Measurements from ENCODE around the gene IL1RAP.

Gene IL1RAP

GRCh38 chr3:190562866-190563510 lies 49.1 kb downstream of the IL1RAP start:
- Histone ChIP-seq H3K4me1 (ENCODE audit: control insufficient read depth, insufficient read depth, low read length) (peaks cover 13% of the 10 kb centered on the region), H3K36me3 (ENCODE audit: insufficient read depth, low read length) (no peaks in the 10 kb centered on the region), H3K27me3 (ENCODE audit: control insufficient read depth, insufficient read depth, low read length) (no peaks in the 10 kb centered on the region), H3K4me3 (ENCODE audit: low read length) (no peak overlapping the region), H3K4me2 (ENCODE audit: low read length) (no peak overlapping the region), H3K9me3 (replicated peaks; ENCODE audit: low read length) (no peaks in the 10 kb centered on the region), H3K9ac (ENCODE audit: low read depth, low read length) (no peak overlapping the region)

- Histone ChIP-seq H3K4me3 (ENCODE audit: low read length) (no peak overlapping the region), H3K4me1 (ENCODE audit: control insufficient read depth, insufficient read depth, low read length) (peaks cover 13% of the 10 kb centered on the region), H3K9ac (ENCODE audit: low read depth, low read length) (no peak overlapping the region), H3K27me3 (ENCODE audit: control insufficient read depth, insufficient read depth, low read length) (no peaks in the 10 kb centered on the region), H3K4me2 (ENCODE audit: low read length) (no peak overlapping the region), H3K9me3 (replicated peaks; ENCODE audit: low read length) (no peaks in the 10 kb centered on the region), H3K36me3 (ENCODE audit: insufficient read depth, low read length) (no peaks in the 10 kb centered on the region)
These were observed 50.3 kb downstream of the IL1RAP start for GRCh38 chr3:190564175-190564574.

GRCh38 chr3:190566043-190566933 lies 52.4 kb downstream of the IL1RAP start:
- Histone ChIP-seq H3K36me3 (ENCODE audit: insufficient read depth, low read length) (no peaks in the 10 kb centered on the region), H3K9ac (ENCODE audit: low read depth, low read length) (peak overlapping the region; percentile 22), H3K27me3 (ENCODE audit: control insufficient read depth, insufficient read depth, low read length) (no peaks in the 10 kb centered on the region), H3K9me3 (replicated peaks; ENCODE audit: low read length) (no peaks in the 10 kb centered on the region), H3K4me2 (ENCODE audit: low read length) (peak overlapping the region; percentile 46), H3K4me1 (ENCODE audit: control insufficient read depth, insufficient read depth, low read length) (peaks cover 13% of the 10 kb centered on the region), H3K4me3 (ENCODE audit: low read length) (no peak overlapping the region)

GRCh38 chr3:190568036-190568435 lies 54.2 kb downstream of the IL1RAP start:
- no peaks in the 10 kb centered on the region for H3K36me3 ChIP-seq (ENCODE audit: insufficient read depth, low read length)
- no peaks in the 10 kb centered on the region for H3K9me3 ChIP-seq (replicated peaks; ENCODE audit: low read length)
- H3K27me3 ChIP-seq (ENCODE audit: control insufficient read depth, insufficient read depth, low read length), result no peaks in the 10 kb centered on the region
- no peak overlapping the region for H3K4me3 ChIP-seq (ENCODE audit: low read length)
- H3K9ac ChIP-seq (ENCODE audit: low read depth, low read length), result no peak overlapping the region
- no peak overlapping the region for H3K4me2 ChIP-seq (ENCODE audit: low read length)
- H3K4me1 ChIP-seq (ENCODE audit: control insufficient read depth, insufficient read depth, low read length), result peaks cover 13% of the 10 kb centered on the region

- no peak overlapping the region for H3K9ac ChIP-seq (ENCODE audit: low read depth, low read length)
- no peak overlapping the region for H3K4me2 ChIP-seq (ENCODE audit: low read length)
- H3K9me3 ChIP-seq (replicated peaks; ENCODE audit: low read length), result no peaks in the 10 kb centered on the region
- H3K4me3 ChIP-seq (ENCODE audit: low read length), result no peak overlapping the region
- no peaks in the 10 kb centered on the region for H3K4me1 ChIP-seq (ENCODE audit: control insufficient read depth, insufficient read depth, low read length)
- no peaks in the 10 kb centered on the region for H3K27me3 ChIP-seq (ENCODE audit: control insufficient read depth, insufficient read depth, low read length)
- no peaks in the 10 kb centered on the region for H3K36me3 ChIP-seq (ENCODE audit: insufficient read depth, low read length)
These were observed 60.6 kb downstream of the IL1RAP start for GRCh38 chr3:190574473-190574872.

GRCh38 chr3:190575437-190576185 lies 61.7 kb downstream of the IL1RAP start:
- peaks cover 5% of the 10 kb centered on the region for H3K4me1 ChIP-seq (ENCODE audit: control insufficient read depth, insufficient read depth, low read length)
- H3K36me3 ChIP-seq (ENCODE audit: insufficient read depth, low read length), result no peaks in the 10 kb centered on the region

GRCh38 chr3:190577225-190577624 lies 63.3 kb downstream of the IL1RAP start:
- no peaks in the 10 kb centered on the region for H3K27me3 ChIP-seq (ENCODE audit: control insufficient read depth, insufficient read depth, low read length)
- H3K9ac ChIP-seq (ENCODE audit: low read depth, low read length), result no peak overlapping the region
- no peak overlapping the region for H3K4me2 ChIP-seq (ENCODE audit: low read length)
- H3K4me3 ChIP-seq (ENCODE audit: low read length), result no peak overlapping the region
- H3K4me1 ChIP-seq (ENCODE audit: control insufficient read depth, insufficient read depth, low read length), result peaks cover 20% of the 10 kb centered on the region
- no peaks in the 10 kb centered on the region for H3K36me3 ChIP-seq (ENCODE audit: insufficient read depth, low read length)
- no peaks in the 10 kb centered on the region for H3K9me3 ChIP-seq (replicated peaks; ENCODE audit: low read length)

More at GRCh38 chr3:190575437-190576185, 61.7 kb downstream of the IL1RAP start:
- Histone ChIP-seq H3K9ac (ENCODE audit: low read depth, low read length) (no peak overlapping the region), H3K9me3 (replicated peaks; ENCODE audit: low read length) (no peaks in the 10 kb centered on the region), H3K4me2 (ENCODE audit: low read length) (no peak overlapping the region), H3K27me3 (ENCODE audit: control insufficient read depth, insufficient read depth, low read length) (no peaks in the 10 kb centered on the region), H3K4me3 (ENCODE audit: low read length) (no peak overlapping the region)

- H3K4me1 ChIP-seq (ENCODE audit: control insufficient read depth, insufficient read depth, low read length), result peaks cover 20% of the 10 kb centered on the region
- no peak overlapping the region for H3K9ac ChIP-seq (ENCODE audit: low read depth, low read length)
- no peak overlapping the region for H3K4me3 ChIP-seq (ENCODE audit: low read length)
- H3K9me3 ChIP-seq (replicated peaks; ENCODE audit: low read length), result no peaks in the 10 kb centered on the region
- no peak overlapping the region for H3K4me2 ChIP-seq (ENCODE audit: low read length)
- no peaks in the 10 kb centered on the region for H3K36me3 ChIP-seq (ENCODE audit: insufficient read depth, low read length)
- no peaks in the 10 kb centered on the region for H3K27me3 ChIP-seq (ENCODE audit: control insufficient read depth, insufficient read depth, low read length)
These were observed 65.7 kb downstream of the IL1RAP start for GRCh38 chr3:190579514-190580137.

- Histone ChIP-seq H3K9ac (ENCODE audit: low read depth, low read length) (no peak overlapping the region), H3K4me3 (ENCODE audit: low read length) (no peak overlapping the region), H3K4me1 (ENCODE audit: control insufficient read depth, insufficient read depth, low read length) (peaks cover 26% of the 10 kb centered on the region), H3K9me3 (replicated peaks; ENCODE audit: low read length) (no peaks in the 10 kb centered on the region), H3K4me2 (ENCODE audit: low read length) (peak overlapping the region; percentile 71), H3K27me3 (ENCODE audit: control insufficient read depth, insufficient read depth, low read length) (no peaks in the 10 kb centered on the region), H3K36me3 (ENCODE audit: insufficient read depth, low read length) (no peaks in the 10 kb centered on the region)
These were observed 66.5 kb downstream of the IL1RAP start for GRCh38 chr3:190580417-190580816.

- no peaks in the 10 kb centered on the region for H3K36me3 ChIP-seq (ENCODE audit: insufficient read depth, low read length)
- peak overlapping the region; percentile 71 for H3K4me2 ChIP-seq (ENCODE audit: low read length)
- peak overlapping the region; percentile 53 for H3K9ac ChIP-seq (ENCODE audit: low read depth, low read length)
- no peaks in the 10 kb centered on the region for H3K27me3 ChIP-seq (ENCODE audit: control insufficient read depth, insufficient read depth, low read length)
- peak overlapping the region; percentile 31 for H3K4me3 ChIP-seq (ENCODE audit: low read length)
- H3K9me3 ChIP-seq (replicated peaks; ENCODE audit: low read length), result no peaks in the 10 kb centered on the region
- H3K4me1 ChIP-seq (ENCODE audit: control insufficient read depth, insufficient read depth, low read length), result peaks cover 32% of the 10 kb centered on the region
These were observed 67.2 kb downstream of the IL1RAP start for GRCh38 chr3:190581041-190581541.

GRCh38 chr3:190582667-190583066 lies 68.8 kb downstream of the IL1RAP start:
- no peak overlapping the region for H3K9ac ChIP-seq (ENCODE audit: low read depth, low read length)
- H3K36me3 ChIP-seq (ENCODE audit: insufficient read depth, low read length), result no peaks in the 10 kb centered on the region
- H3K27me3 ChIP-seq (ENCODE audit: control insufficient read depth, insufficient read depth, low read length), result no peaks in the 10 kb centered on the region

More at GRCh38 chr3:190582667-190583066, 68.8 kb downstream of the IL1RAP start:
- Histone ChIP-seq H3K4me3 (ENCODE audit: low read length) (no peak overlapping the region), H3K9me3 (replicated peaks; ENCODE audit: low read length) (no peaks in the 10 kb centered on the region), H3K4me1 (ENCODE audit: control insufficient read depth, insufficient read depth, low read length) (peaks cover 47% of the 10 kb centered on the region), H3K4me2 (ENCODE audit: low read length) (no peak overlapping the region)
